ENCODE data around the gene BSCL2.

DNA sequence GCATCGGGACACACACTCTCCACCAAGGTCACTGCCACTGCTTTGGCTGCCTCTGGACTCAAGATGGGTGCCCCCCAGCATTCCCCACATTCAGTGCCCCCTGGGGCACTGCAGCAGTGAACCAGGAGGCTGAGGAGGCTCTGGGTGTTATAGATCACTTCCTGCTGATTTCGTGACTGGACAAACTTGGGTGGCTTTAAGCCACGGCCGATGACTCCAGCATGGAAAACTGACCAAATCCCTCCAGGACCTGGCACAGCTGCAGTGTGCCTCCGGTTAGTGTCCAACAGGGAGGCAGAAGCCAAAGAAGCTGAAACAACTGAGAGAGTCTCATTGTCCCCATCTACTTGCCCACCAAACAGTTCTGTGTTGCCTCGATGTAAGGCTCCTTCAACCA is 59.6 kb downstream of the BSCL2 start:
- no peak for TF ChIP-seq FOXP2 (optimal IDR thresholded peaks at IDR 0.05; ENCODE audit: borderline replicate concordance, extremely low read depth, extremely low read length, insufficient read depth)
- TF ChIP-seq, protein P1, sequence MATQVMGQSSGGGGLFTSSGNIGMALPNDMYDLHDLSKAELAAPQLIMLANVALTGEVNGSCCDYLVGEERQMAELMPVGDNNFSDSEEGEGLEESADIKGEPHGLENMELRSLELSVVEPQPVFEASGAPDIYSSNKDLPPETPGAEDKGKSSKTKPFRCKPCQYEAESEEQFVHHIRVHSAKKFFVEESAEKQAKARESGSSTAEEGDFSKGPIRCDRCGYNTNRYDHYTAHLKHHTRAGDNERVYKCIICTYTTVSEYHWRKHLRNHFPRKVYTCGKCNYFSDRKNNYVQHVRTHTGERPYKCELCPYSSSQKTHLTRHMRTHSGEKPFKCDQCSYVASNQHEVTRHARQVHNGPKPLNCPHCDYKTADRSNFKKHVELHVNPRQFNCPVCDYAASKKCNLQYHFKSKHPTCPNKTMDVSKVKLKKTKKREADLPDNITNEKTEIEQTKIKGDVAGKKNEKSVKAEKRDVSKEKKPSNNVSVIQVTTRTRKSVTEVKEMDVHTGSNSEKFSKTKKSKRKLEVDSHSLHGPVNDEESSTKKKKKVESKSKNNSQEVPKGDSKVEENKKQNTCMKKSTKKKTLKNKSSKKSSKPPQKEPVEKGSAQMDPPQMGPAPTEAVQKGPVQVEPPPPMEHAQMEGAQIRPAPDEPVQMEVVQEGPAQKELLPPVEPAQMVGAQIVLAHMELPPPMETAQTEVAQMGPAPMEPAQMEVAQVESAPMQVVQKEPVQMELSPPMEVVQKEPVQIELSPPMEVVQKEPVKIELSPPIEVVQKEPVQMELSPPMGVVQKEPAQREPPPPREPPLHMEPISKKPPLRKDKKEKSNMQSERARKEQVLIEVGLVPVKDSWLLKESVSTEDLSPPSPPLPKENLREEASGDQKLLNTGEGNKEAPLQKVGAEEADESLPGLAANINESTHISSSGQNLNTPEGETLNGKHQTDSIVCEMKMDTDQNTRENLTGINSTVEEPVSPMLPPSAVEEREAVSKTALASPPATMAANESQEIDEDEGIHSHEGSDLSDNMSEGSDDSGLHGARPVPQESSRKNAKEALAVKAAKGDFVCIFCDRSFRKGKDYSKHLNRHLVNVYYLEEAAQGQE (IDR thresholded peaks at IDR 0.05; ENCODE audit: insufficient read depth in 1 of 2, low read depth in 2 of 2, low read length in 2 of 2): no peak
- TF ChIP-seq TAF1 (IDR thresholded peaks at IDR 0.05; ENCODE audit: borderline replicate concordance, insufficient read depth, low read length): no peak
- no peak for TF ChIP-seq POLR2AphosphoS5 (IDR thresholded peaks at IDR 0.05; ENCODE audit: low read depth, low read length)
